HG03097 (cell line): ENCODE data around the gene PRKCZ.
"Not testable (repeated sequence)": the region's sequence is repeated elsewhere in the genome, so short reads cannot be mapped to it uniquely, and the experiment has no call there.

Experiments used
- ATAC-seq: cut with Tn5 transposase; IDR thresholded peaks from one replicate; pipeline ENCODE4 v1.9.1; 2021; ENCODE audit not compliant: unreplicated experiment, low FRiP score

Gene PRKCZ

GRCh38 chr1:2147869-2148268 is 97.7 kb downstream of the PRKCZ start:
- ATAC-seq: not testable (repeated sequence)

GRCh38 chr1:2148691-2149090 is 98.5 kb downstream of the PRKCZ start:
- ATAC-seq: no peak

GRCh38 chr1:2150801-2151200 is 100.6 kb downstream of the PRKCZ start:
- ATAC-seq: no peak

- ATAC-seq: no peak
These were observed 101.0 kb downstream of the PRKCZ start for GRCh38 chr1:2151252-2151651.

GRCh38 chr1:2151911-2152310 is 101.7 kb downstream of the PRKCZ start:
- ATAC-seq: no peak

GRCh38 chr1:2152954-2153353 is 102.7 kb downstream of the PRKCZ start:
- no peak for ATAC-seq

GRCh38 chr1:2154022-2154421 is 103.8 kb downstream of the PRKCZ start:
- no peak for ATAC-seq

GRCh38 chr1:2155147-2155598 is 105.0 kb downstream of the PRKCZ start:
- no peak for ATAC-seq

- no peak for ATAC-seq
These were observed 105.6 kb downstream of the PRKCZ start for GRCh38 chr1:2155788-2156187.

- ATAC-seq: no peak
These were observed 106.7 kb downstream of the PRKCZ start for GRCh38 chr1:2156866-2157265.

- no peak for ATAC-seq
These were observed 107.6 kb downstream of the PRKCZ start for GRCh38 chr1:2157856-2158255.

GRCh38 chr1:2158272-2158671 is 108.1 kb downstream of the PRKCZ start:
- ATAC-seq: no peak

GRCh38 chr1:2159124-2159523 is 108.9 kb downstream of the PRKCZ start:
- ATAC-seq: no peak

GRCh38 chr1:2160451-2161300 is 110.5 kb downstream of the PRKCZ start:
- ATAC-seq: no peak

GRCh38 chr1:2163205-2163604 is 113.0 kb downstream of the PRKCZ start:
- ATAC-seq: no peak

- no peak for ATAC-seq
These were observed 115.4 kb downstream of the PRKCZ start for GRCh38 chr1:2165646-2166045.

- ATAC-seq: no peak
These were observed 116.0 kb downstream of the PRKCZ start for GRCh38 chr1:2166254-2166653.

GRCh38 chr1:2166695-2167094 is 116.5 kb downstream of the PRKCZ start:
- ATAC-seq: no peak

- no peak for ATAC-seq
These were observed 117.9 kb downstream of the PRKCZ start for GRCh38 chr1:2168090-2168489.

- ATAC-seq: no peak
These were observed 118.3 kb downstream of the PRKCZ start for GRCh38 chr1:2168535-2168934.

GRCh38 chr1:2169200-2169836 is 119.1 kb downstream of the PRKCZ start:
- no peak for ATAC-seq

GRCh38 chr1:2170211-2170610 is 120.0 kb downstream of the PRKCZ start:
- no peak for ATAC-seq
